Common myeloid progenitor, CD34-positive (primary cell): ENCODE results near the gene BAG1.

ENCODE experiments used
- CTCF ChIA-PET: fragments of 350-600 bp; sonication (Branson Sonifier 250); formaldehyde crosslinking; loops from one replicate; lab custom pipeline; 2021; ENCODE audit warnings: antibody characterized with exemption; lab: Charles Lee
- POLR2A ChIA-PET: fragments of 350-600 bp; sonication (Branson Sonifier 250); formaldehyde crosslinking; loops from one replicate; lab custom pipeline; 2021; ENCODE audit warnings: antibody characterized with exemption; lab: Charles Lee
- DNase-seq, 3 donors: peaks; one replicate each; pipeline versions ENCODE4 v3.0.0 to v3.0.0-alpha.2; 2013
- H3K27ac ChIP-seq, 2 experiments: 1 replicate in 1 of 2; 2 replicates in 1 of 2; pipeline ENCODE4 v1.7.0; 2013; ENCODE audit warnings: inconsistent platforms in 2 of 2, low read length in 2 of 2, mild to moderate bottlenecking in 2 of 2, low read depth in 1 of 2, moderate library complexity in 1 of 2; ENCODE audit not compliant: severe bottlenecking in 2 of 2, insufficient read depth in 1 of 2, poor library complexity in 1 of 2
- H3K27me3 ChIP-seq, 5 experiments: replicated peaks in 2 of 5; 1 replicate in 3 of 5; 2 replicates in 2 of 5; pipeline versions ENCODE4 v1.6.1 to v1.7.0; 2013; ENCODE audit warnings: low read length in 4 of 5, mild to moderate bottlenecking in 2 of 5, moderate library complexity in 2 of 5, inconsistent platforms in 1 of 5; ENCODE audit not compliant: insufficient read depth in 5 of 5, control insufficient read depth in 4 of 5
- H3K36me3 ChIP-seq, 4 experiments: 1 replicate in 2 of 4; 2 replicates in 2 of 4; pipeline versions ENCODE4 v1.6.1 to v1.7.0; 2013; ENCODE audit warnings: low read length in 3 of 4, control low read depth in 1 of 4, mild to moderate bottlenecking in 1 of 4; ENCODE audit not compliant: control insufficient read depth in 4 of 4, insufficient read depth in 4 of 4
- H3K4me1 ChIP-seq, 4 experiments: 1 replicate in 3 of 4; 2 replicates in 1 of 4; pipeline versions ENCODE4 v1.6.1 to v1.7.1; 2013; ENCODE audit warnings: low read length in 3 of 4, mild to moderate bottlenecking in 3 of 4, control low read depth in 1 of 4, inconsistent platforms in 1 of 4, moderate library complexity in 1 of 4; ENCODE audit not compliant: control insufficient read depth in 4 of 4, insufficient read depth in 4 of 4; ENCODE audit errors: control extremely low read depth in 1 of 4
- H3K4me3 ChIP-seq, 7 experiments: 1 replicate in 4 of 7; 2 replicates in 3 of 7; pipeline versions ENCODE4 v1.5.1 to v1.7.0; 2013; ENCODE audit warnings: mild to moderate bottlenecking in 7 of 7, low read length in 6 of 7, moderate library complexity in 6 of 7, inconsistent platforms in 2 of 7, low read depth in 2 of 7, control low read depth in 1 of 7; ENCODE audit not compliant: insufficient read depth in 4 of 7, control insufficient read depth in 1 of 7; ENCODE audit errors: extremely low read depth in 1 of 7
- H3K9me3 ChIP-seq, 5 experiments: 1 replicate in 4 of 5; 2 replicates in 1 of 5; pipeline versions ENCODE4 v1.6.1 to v1.7.1; 2013; ENCODE audit warnings: low read length in 4 of 5, mild to moderate bottlenecking in 2 of 5, inconsistent platforms in 1 of 5, low read depth in 1 of 5, moderate library complexity in 1 of 5; ENCODE audit not compliant: control insufficient read depth in 4 of 5, insufficient read depth in 2 of 5; ENCODE audit errors: control extremely low read depth in 1 of 5
- WGBS: methylation state at CpG from one replicate; pipeline ENCODE4 v1.1.5; 2013; ENCODE audit not compliant: insufficient coverage; 5-methylcytosine and 5-hydroxymethylcytosine counted together

BAG1 gene

DNA sequence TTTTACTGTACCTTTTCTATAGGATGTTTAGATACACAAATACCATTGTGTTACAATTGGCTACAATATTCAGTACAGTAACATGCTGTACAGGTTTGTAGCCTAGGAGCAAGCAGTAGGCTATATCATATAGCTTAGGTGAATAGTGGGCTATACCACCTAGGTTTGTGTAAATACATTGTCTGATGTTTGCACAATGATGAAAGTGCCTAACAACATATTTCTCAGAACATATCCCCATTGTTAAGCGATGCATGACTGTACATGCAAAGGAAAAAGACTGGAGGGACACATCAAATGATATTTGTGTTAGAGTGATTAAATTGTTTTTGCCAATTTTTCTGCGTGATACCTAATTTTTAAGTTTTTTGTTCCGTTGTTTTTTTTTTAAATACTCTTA lies 5.6 kb upstream of the BAG1 start:
- no peak overlapping the region for H3K4me3 ChIP-seq
- WGBS: 100% methylated on average over 2 of the region's 3 CpGs
- H3K36me3 ChIP-seq: peaks cover 19 to 70% (median 35%) of the 10 kb centered on the region in 4 experiments
- ChIA-PET CTCF (interaction anchor here (1.2 kb wide), 1 partner anchor 13 kb away, joined by 6 read pairs; no protein-coding TSS in a partner anchor), POLR2A (no interaction called here)
- no peak overlapping the region for H3K27ac ChIP-seq
- H3K27me3 ChIP-seq: no peaks in the 10 kb centered on the region
- H3K9me3 ChIP-seq: no peaks in the 10 kb centered on the region
- DNase-seq: no peak
- peaks cover 2 to 15% (median 9%) of the 10 kb centered on the region in 4 experiments for H3K4me1 ChIP-seq

DNA sequence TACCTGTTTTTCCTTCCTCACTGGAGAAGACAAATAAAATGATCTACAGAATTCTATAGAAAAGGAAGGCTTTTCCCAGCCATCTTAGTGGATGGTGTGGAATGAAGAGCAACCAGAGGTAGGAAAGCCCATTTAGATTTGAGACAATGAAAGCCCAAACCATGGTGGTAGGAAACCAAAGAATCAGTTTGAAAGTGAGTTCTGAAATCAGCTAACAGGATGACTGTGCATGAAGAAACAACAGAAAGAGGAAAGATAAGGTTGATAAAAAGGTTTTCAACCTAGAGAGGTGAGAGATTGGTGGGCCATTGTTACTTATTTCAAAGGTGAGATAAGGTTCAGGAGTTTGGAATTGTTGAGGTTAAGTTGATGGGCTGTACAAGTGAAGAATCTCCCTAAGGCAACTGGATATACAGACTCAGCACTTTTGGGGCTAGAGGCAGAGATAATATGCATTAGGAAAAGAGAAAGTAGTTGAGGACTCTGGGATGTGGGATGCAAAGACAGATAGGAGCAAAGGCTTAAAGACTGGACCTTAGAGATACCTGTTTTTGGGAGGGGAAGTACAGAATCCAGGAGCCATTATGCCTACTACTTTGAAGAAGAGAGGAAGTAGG lies 2.8 kb upstream of the BAG1 start:
- no peak overlapping the region for H3K4me3 ChIP-seq
- no peak for DNase-seq
- ChIA-PET CTCF (no interaction called here), POLR2A (no interaction called here)
- H3K9me3 ChIP-seq: no peaks in the 10 kb centered on the region
- no peaks in the 10 kb centered on the region for H3K27me3 ChIP-seq
- H3K36me3 ChIP-seq: peaks cover 8 to 48% (median 26%) of the 10 kb centered on the region in 4 experiments
- H3K27ac ChIP-seq: no peak overlapping the region
- peaks cover 8 to 32% (median 21%) of the 10 kb centered on the region in 4 experiments for H3K4me1 ChIP-seq

DNA sequence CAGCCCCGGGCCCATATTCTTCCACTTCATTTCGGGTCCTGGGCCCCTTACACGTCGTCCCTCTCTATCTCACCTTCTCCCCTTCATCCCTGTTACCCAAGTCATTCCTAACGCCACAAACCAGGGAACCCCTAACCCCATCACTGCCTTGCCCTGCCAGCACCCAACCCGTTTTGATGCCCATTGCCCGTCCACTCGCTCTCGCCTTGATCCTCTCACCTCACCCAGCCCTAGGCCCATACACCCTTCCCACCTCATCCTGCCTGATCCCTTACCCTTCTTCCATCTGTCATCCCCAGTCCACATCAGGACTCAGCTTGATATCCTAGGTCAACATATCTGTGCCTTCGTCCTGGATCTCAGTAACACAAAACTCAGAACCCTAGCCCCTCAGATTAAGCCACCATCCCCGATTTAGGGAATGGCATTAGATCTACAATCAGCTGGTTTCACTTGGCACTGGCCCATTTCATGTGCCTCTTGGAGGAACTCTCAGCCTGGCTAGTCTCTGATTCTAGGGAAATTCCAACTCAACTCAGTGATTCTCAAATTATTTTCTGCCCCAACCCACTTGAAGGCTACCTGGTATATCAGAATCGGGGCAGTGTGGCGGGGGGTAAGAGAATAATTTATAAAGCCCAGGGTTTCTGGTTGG lies 830 bp upstream of the BAG1 start:
- Histone ChIP-seq H3K4me3 (peak overlapping the region; percentile 66 to 99 (median 95)), H3K9me3 (no peaks in the 10 kb centered on the region), H3K27ac (peak overlapping the region; percentile 77 to 93), H3K36me3 (peaks cover 4 to 48% (median 25%) of the 10 kb centered on the region in 4 experiments), H3K27me3 (no peaks in the 10 kb centered on the region), H3K4me1 (peaks cover 8 to 32% (median 21%) of the 10 kb centered on the region in 4 experiments)
- ChIA-PET CTCF (interaction anchor here (0.6 to 1.6 kb wide), 5 partner anchors 18 to 189 kb away, joined by 3 to 4 read pairs (median 3); partner anchors contain the start of genes NFX1 and SMU1), POLR2A (interaction anchor here (0.8 kb wide), 1 partner anchor 687 kb away, joined by 3 read pairs; no protein-coding TSS in a partner anchor)
- peak in 2 of 3 donors; percentile 42 to 43 for DNase-seq
- WGBS: 6% methylated on average over 11 of the region's 13 CpGs

DNA sequence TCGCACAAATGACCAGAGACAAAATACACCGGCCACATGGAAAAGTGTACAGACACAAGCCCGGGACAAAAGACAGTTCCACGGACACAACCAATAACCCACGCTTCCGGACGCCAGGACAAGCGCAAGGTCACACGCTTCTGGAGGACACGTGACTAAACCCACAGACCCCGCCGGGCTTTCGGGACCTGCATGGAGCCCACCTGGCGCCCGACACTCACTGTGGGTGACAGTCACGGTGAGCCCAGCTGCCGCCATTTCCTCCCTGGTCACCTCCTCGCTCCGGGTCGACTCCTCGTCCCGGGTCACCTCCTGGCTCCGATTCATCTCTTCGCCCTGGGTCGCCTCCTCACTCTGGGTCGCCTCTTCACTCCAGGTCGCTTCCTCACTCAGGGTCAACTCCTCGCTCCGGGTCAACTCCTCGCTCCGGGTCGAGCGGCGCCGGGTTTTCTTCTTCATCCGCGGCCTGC lies 470 bp downstream of the BAG1 start:
- peak overlapping the region; percentile 71 to 85 for H3K27ac ChIP-seq
- H3K9me3 ChIP-seq: no peaks in the 10 kb centered on the region
- POLR2A ChIA-PET: interaction anchor here (0.8 to 1.5 kb wide), 3 partner anchors 9 to 38 kb away, joined by 3 to 5 read pairs (median 4); partner anchors contain the start of gene NFX1
- peak in 2 of 3 donors; percentile 43 to 55 for DNase-seq
- peaks cover 8 to 32% (median 21%) of the 10 kb centered on the region in 4 experiments for H3K4me1 ChIP-seq
- CTCF ChIA-PET: interaction anchor here (1.1 to 1.6 kb wide), 3 partner anchors 26 to 33 kb away, joined by 3 to 4 read pairs (median 4); no protein-coding TSS in a partner anchor
- peaks cover 16 to 52% (median 34%) of the 10 kb centered on the region in 4 experiments for H3K36me3 ChIP-seq
- peak overlapping the region; percentile 92 to 99 (median 95) for H3K4me3 ChIP-seq
- WGBS: 0% methylated on average over 37 of the region's 37 CpGs
- H3K27me3 ChIP-seq: no peaks in the 10 kb centered on the region

DNA sequence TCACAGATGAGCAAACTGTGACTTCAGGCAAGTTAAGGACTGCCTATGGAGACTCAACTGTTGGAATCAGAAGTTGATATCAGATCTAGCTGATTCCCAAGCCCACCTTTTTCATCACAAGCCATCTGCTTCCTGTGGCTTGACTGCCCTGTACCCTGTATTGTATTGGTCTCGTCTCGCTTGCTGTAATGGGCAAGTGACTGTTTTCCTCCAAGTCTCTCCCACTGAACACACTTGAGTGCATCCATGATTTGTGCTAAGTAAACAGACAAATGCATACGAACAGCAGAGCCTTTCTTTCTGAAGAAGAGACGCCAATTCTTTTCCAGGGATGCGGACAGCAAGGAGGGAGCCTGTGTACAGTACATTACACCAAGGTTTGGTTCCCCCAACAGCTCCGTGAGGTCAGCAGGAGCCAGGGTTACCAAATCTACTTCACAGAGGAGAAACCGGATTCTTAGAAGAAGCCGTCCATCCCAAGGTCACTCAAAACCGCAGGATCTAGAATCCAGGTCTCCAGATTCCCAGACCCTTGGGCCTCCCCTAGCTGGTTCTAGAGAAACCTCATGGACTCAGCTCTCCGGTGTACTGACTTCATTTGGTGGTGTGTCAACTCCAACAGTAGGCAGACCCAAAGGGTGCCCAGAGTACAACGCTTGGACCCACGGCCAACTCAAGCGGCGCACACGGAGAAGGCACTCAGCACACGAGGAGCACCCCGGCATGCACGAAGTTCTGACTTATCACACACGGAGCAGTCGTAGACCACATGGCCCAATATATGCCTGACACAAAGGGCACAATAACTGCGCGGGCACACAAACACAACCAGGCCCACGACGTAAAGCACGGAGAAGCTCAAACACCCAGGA lies 1.1 kb downstream of the BAG1 start:
- peak overlapping the region; percentile 92 to 99 (median 95) for H3K4me3 ChIP-seq
- peaks cover 8 to 32% (median 21%) of the 10 kb centered on the region in 4 experiments for H3K4me1 ChIP-seq
- WGBS: 4% methylated on average over 23 of the region's 25 CpGs
- peak in 2 of 3 donors; percentile 37 to 47 for DNase-seq
- ChIA-PET POLR2A (interaction anchor here (0.9 to 1.5 kb wide), 2 partner anchors 8 to 37 kb away, joined by 4 to 5 read pairs; no protein-coding TSS in a partner anchor), CTCF (interaction anchor here (0.8 to 1.6 kb wide), 3 partner anchors 10 to 32 kb away, joined by 3 to 4 read pairs (median 3); no protein-coding TSS in a partner anchor)
- H3K36me3 ChIP-seq: peaks cover 19 to 54% (median 41%) of the 10 kb centered on the region in 4 experiments
- no peaks in the 10 kb centered on the region for H3K9me3 ChIP-seq
- H3K27me3 ChIP-seq: no peaks in the 10 kb centered on the region
- H3K27ac ChIP-seq: peak overlapping the region; percentile 71 to 85

DNA sequence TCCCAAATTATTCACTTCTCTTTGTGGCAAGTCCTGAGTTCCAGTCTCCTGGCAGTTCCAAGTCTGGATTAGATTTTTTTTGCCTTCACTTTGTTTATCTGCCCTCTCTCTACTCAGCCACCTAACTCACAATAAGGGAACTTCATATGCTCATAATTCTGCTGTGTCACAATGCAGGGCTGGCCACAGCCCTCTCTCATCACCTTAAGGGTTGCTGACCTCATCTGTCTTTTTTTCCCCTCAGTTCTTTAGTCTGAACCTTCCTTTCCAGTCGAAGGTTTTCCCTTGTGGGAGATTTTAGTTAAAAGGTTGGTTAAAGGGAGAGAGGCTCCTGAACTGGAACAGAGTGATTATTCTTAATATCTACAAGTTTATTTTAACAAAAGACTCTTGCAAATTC lies 4.1 kb downstream of the BAG1 start:
- ChIA-PET POLR2A (no interaction called here), CTCF (no interaction called here)
- Histone ChIP-seq H3K4me1 (peaks cover 8 to 19% (median 14%) of the 10 kb centered on the region in 4 experiments), H3K4me3 (no peak overlapping the region), H3K27ac (peak overlapping the region in 1 of 2 experiments; percentile 18), H3K27me3 (no peaks in the 10 kb centered on the region), H3K36me3 (peaks cover 37 to 64% (median 52%) of the 10 kb centered on the region in 4 experiments), H3K9me3 (no peaks in the 10 kb centered on the region)
- DNase-seq: no peak
- no CpG with 5 or more reads among the region's 1 CpG for WGBS
